ENCODE data around the gene LHX8. TPM values are rescaled to one million over a fixed set of nuclear protein-coding genes. Genes with fewer than 3 reads are reported as not detected.
A peak's percentile ranks its signal among the peaks of the same experiment; 100 is the strongest.

Gene LHX8
- not detected in 3 replicates for polyA plus RNA-seq
- polyA plus RNA-seq (2011; ENCODE audit: low read depth) = not detected
- not detected in 2 replicates for polyA plus RNA-seq (2011; cell fraction: cytosol; rRNA removed)
- not detected in 2 replicates for polyA plus RNA-seq (2011; cell fraction: nucleus; rRNA removed)
- not detected in 2 replicates for polyA plus RNA-seq (2012; ENCODE audit: low replicate concordance)
- not detected in 3 replicates for polyA minus RNA-seq
- polyA minus RNA-seq (2011; cell fraction: cytosol; rRNA and poly(A)+ RNA removed) = not detected
- polyA minus RNA-seq (2011; cell fraction: nucleus; rRNA and poly(A)+ RNA removed) = not detected in 2 replicates

- no peaks in the 10 kb centered on the region for H3K79me2 ChIP-seq (ENCODE audit: control insufficient read depth, insufficient read depth, low read length)
- peaks cover 5% of the 10 kb centered on the region for H3K4me1 ChIP-seq (ENCODE audit: control insufficient read depth, extremely low read depth, insufficient read depth, low read length)
- no peaks in the 10 kb centered on the region for H3K9me3 ChIP-seq (ENCODE audit: control insufficient read depth, low read depth, low read length)
- DNase-seq (ENCODE audit: low read depth, low spot score) (no peak), FAIRE-seq (no peak)
- H3K27me3 ChIP-seq (ENCODE audit: control insufficient read depth, extremely low read depth, insufficient read depth, low read length) = peaks cover 89% of the 10 kb centered on the region
- H3K27ac ChIP-seq (ENCODE audit: control insufficient read depth, insufficient read depth, low read length) = no peak within 1 kb of the TSS
- H3K9ac ChIP-seq (ENCODE audit: control insufficient read depth, extremely low read depth, insufficient read depth, low read length) = no peak within 1 kb of the TSS
- peaks cover 3% of the 10 kb centered on the region for H4K20me1 ChIP-seq (ENCODE audit: control insufficient read depth, extremely low read depth, insufficient read depth, low read length)
- H3K9me1 ChIP-seq (ENCODE audit: control insufficient read depth, extremely low read depth, insufficient read depth, low read length) = no peaks in the 10 kb centered on the region
- peak within 1 kb of the TSS; percentile 56 for H3K4me2 ChIP-seq (ENCODE audit: control insufficient read depth, extremely low read depth, insufficient read depth, low read depth, low read length)
- dilution Hi-C loops (cut with MboI; ENCODE audit: extremely low pct_ligation_motif_present, low sequenced_read_pairs) = no loop called here
- H3K36me3 ChIP-seq (ENCODE audit: control insufficient read depth in 2 of 2, extremely low read depth in 1 of 2, insufficient read depth in 2 of 2, low read length in 2 of 2) = no peaks in the 10 kb centered on the region
- H2AFZ ChIP-seq (ENCODE audit: control insufficient read depth, low read length) = peak within 1 kb of the TSS; percentile 22
- TF ChIP-seq EZH2 (IDR thresholded peaks at IDR 0.05; ENCODE audit: low read length) (no peak), CTCF (optimal IDR thresholded peaks at IDR 0.05 in 1 of 3, IDR thresholded peaks at IDR 0.05 in 1 of 3, conservative IDR thresholded peaks at IDR 0.05 in 1 of 3; ENCODE audit: extremely low read depth in 1 of 3, insufficient read depth in 2 of 3, low read length in 3 of 3) (no peak)
- peak within 1 kb of the TSS in 2 of 3 experiments; percentile 27 to 32 for H3K4me3 ChIP-seq (ENCODE audit: control insufficient read depth in 2 of 3, extremely low read depth in 1 of 3, insufficient read depth in 2 of 3, low read depth in 1 of 3, low read length in 3 of 3)
Measured at GRCh38 chr1:75133750-75134646, at the start of gene LHX8. Gene LHX8 (plus strand): TSS chr1:75134388. CDS start chr1:75136615, 2,227 bp downstream.

- dilution Hi-C loops (cut with MboI; ENCODE audit: extremely low pct_ligation_motif_present, low sequenced_read_pairs) = no loop called here
- no peak for DNase-seq (ENCODE audit: low read depth, low spot score)
Measured at GRCh38 chr1:75085931-75086330, 48.3 kb upstream of the LHX8 start.

More at GRCh38 chr1:75085931-75086330, 48.3 kb upstream of the LHX8 start:
- no peaks in the 10 kb centered on the region for H3K4me1 ChIP-seq (ENCODE audit: control insufficient read depth, extremely low read depth, insufficient read depth, low read length)
- no peaks in the 10 kb centered on the region for H3K27me3 ChIP-seq (ENCODE audit: control insufficient read depth, extremely low read depth, insufficient read depth, low read length)
- FAIRE-seq = no peak
- H3K9ac ChIP-seq (ENCODE audit: control insufficient read depth, extremely low read depth, insufficient read depth, low read length) = no peak overlapping the region
- no peak overlapping the region for H3K4me3 ChIP-seq (ENCODE audit: control insufficient read depth in 2 of 3, extremely low read depth in 1 of 3, insufficient read depth in 2 of 3, low read depth in 1 of 3, low read length in 3 of 3)
- H3K27ac ChIP-seq (ENCODE audit: control insufficient read depth, insufficient read depth, low read length) = no peak overlapping the region
- H4K20me1 ChIP-seq (ENCODE audit: control insufficient read depth, extremely low read depth, insufficient read depth, low read length) = no peaks in the 10 kb centered on the region
- no peaks in the 10 kb centered on the region for H3K36me3 ChIP-seq (ENCODE audit: control insufficient read depth in 2 of 2, extremely low read depth in 1 of 2, insufficient read depth in 2 of 2, low read length in 2 of 2)
- H3K79me2 ChIP-seq (ENCODE audit: control insufficient read depth, insufficient read depth, low read length) = no peaks in the 10 kb centered on the region
- TF ChIP-seq EZH2 (IDR thresholded peaks at IDR 0.05; ENCODE audit: low read length) = no peak
- no peak for TF ChIP-seq CTCF (optimal IDR thresholded peaks at IDR 0.05 in 1 of 3, IDR thresholded peaks at IDR 0.05 in 1 of 3, conservative IDR thresholded peaks at IDR 0.05 in 1 of 3; ENCODE audit: extremely low read depth in 1 of 3, insufficient read depth in 2 of 3, low read length in 3 of 3)
- no peak overlapping the region for H3K4me2 ChIP-seq (ENCODE audit: control insufficient read depth, extremely low read depth, insufficient read depth, low read depth, low read length)
- no peak overlapping the region for H2AFZ ChIP-seq (ENCODE audit: control insufficient read depth, low read length)
- H3K9me1 ChIP-seq (ENCODE audit: control insufficient read depth, extremely low read depth, insufficient read depth, low read length) = no peaks in the 10 kb centered on the region
- H3K9me3 ChIP-seq (ENCODE audit: control insufficient read depth, low read depth, low read length) = no peaks in the 10 kb centered on the region
